ENCODE results near the gene SPAG9. TPM values are rescaled to one million over a fixed set of nuclear protein-coding genes. Genes with fewer than 3 reads are reported as not detected.

Gene SPAG9
- total and polyA plus RNA-seq, 2 experiments from 2014 or later, result 13.7 to 45.0 TPM

- TF ChIP-seq ZNF462 (CRISPR knock-in tag; IDR thresholded peaks at IDR 0.05) (no peak), CTCF (conservative IDR thresholded peaks at IDR 0.05; ENCODE audit: low read depth in 2 of 2) (no peak), ZNF331 (CRISPR knock-in tag; IDR thresholded peaks at IDR 0.05; ENCODE audit: low read depth) (no peak), STAT1 (IDR thresholded peaks at IDR 0.05; ENCODE audit: unreplicated experiment) (no peak)
Observed at GRCh38 chr17:51028176-51028863, 92.3 kb downstream of the SPAG9 start (continued).

- Histone ChIP-seq H3K36me3 (ENCODE audit: insufficient read depth) (peaks cover 10% of the 10 kb centered on the region), H3F3A (replicated peaks; ENCODE audit: low read depth) (no peaks in the 10 kb centered on the region), H3K27me3 (ENCODE audit: insufficient read depth) (no peaks in the 10 kb centered on the region), H3K27ac (ENCODE audit: low read depth) (no peak overlapping the region), H3K4me1 (ENCODE audit: insufficient read depth) (peaks cover 7% of the 10 kb centered on the region; the same call in 1 of the 2 replicates), H3K4me3 (no peak overlapping the region), H3K4me2 (no peak overlapping the region), H2AFZ (no peak overlapping the region), H4K20me1 (replicated peaks; ENCODE audit: insufficient read depth) (no peaks in the 10 kb centered on the region), H3K9me2 (ENCODE audit: insufficient read depth) (no peaks in the 10 kb centered on the region), H3K79me2 (replicated peaks; ENCODE audit: insufficient read depth) (no peaks in the 10 kb centered on the region)
- 0 out of 2 replicates have a peak overlapping the region, but pooled peaks have one; percentile 8 for H3K27ac Mint-ChIP-seq
- peaks cover 6% of the 10 kb centered on the region; the same call in 1 of the 3 replicates for H3K4me1 Mint-ChIP-seq
- peaks cover 9% of the 10 kb centered on the region for H3K36me3 Mint-ChIP-seq (ENCODE audit: low read depth)
- no peak overlapping the region for H3K4me3 Mint-ChIP-seq
- no peaks in the 10 kb centered on the region for H3K27me3 Mint-ChIP-seq (ENCODE audit: insufficient read depth, low read depth, poor library complexity)
- H3K9me3 Mint-ChIP-seq, result no peaks in the 10 kb centered on the region
- ATAC-seq, result no peak
- DNase-seq (ENCODE audit: low spot score), result no peak
- TF ChIP-seq ZNF331 (CRISPR knock-in tag; IDR thresholded peaks at IDR 0.05; ENCODE audit: low read depth), result no peak
- TF ChIP-seq EZH2phosphoT487 (IDR thresholded peaks at IDR 0.05; ENCODE audit: unreplicated experiment), result no peak
- no peak for TF ChIP-seq POLR2AphosphoS5 (IDR thresholded peaks at IDR 0.05; ENCODE audit: low read depth)
- no peak for TF ChIP-seq EZH2 (IDR thresholded peaks at IDR 0.05; ENCODE audit: low read depth, unreplicated experiment)
- no peak for TF ChIP-seq REST (IDR thresholded peaks at IDR 0.05; ENCODE audit: unreplicated experiment)
- no peak for TF ChIP-seq ETS1 (IDR thresholded peaks at IDR 0.05)
- TF ChIP-seq NANOG (IDR thresholded peaks at IDR 0.05; ENCODE audit: borderline replicate concordance), result no peak
- TF ChIP-seq CREB1 (CRISPR knock-in tag; IDR thresholded peaks at IDR 0.05; ENCODE audit: low read depth), result no peak
Observed at GRCh38 chr17:51018541-51018940, 102.1 kb downstream of the SPAG9 start.
